GM21723 (cell line): Measurements from ENCODE around the gene METTL16.

Experiments used
- ATAC-seq: cut with Tn5 transposase; IDR thresholded peaks from one replicate; pipeline ENCODE4 v1.9.1; 2021; ENCODE audit warnings: mild to moderate bottlenecking, moderate library complexity; ENCODE audit not compliant: unreplicated experiment

The METTL16 gene

GRCh38 chr17:2385240-2386210 is 126.2 kb downstream of the METTL16 start:
- no peak for ATAC-seq

GRCh38 chr17:2384439-2385127 is 127.1 kb downstream of the METTL16 start:
- ATAC-seq, result no peak

- ATAC-seq, result no peak
Observed at GRCh38 chr17:2383628-2384167, 128.0 kb downstream of the METTL16 start.

- ATAC-seq, result no peak
Observed at GRCh38 chr17:2380950-2381649, 130.6 kb downstream of the METTL16 start.

GRCh38 chr17:2380226-2380922 is 131.3 kb downstream of the METTL16 start:
- no peak for ATAC-seq

GRCh38 chr17:2379489-2380225 is 132.0 kb downstream of the METTL16 start:
- no peak for ATAC-seq

- no peak for ATAC-seq
Observed at GRCh38 chr17:2378905-2379304, 132.8 kb downstream of the METTL16 start.

- no peak for ATAC-seq
Observed at GRCh38 chr17:2377659-2378058, 134.0 kb downstream of the METTL16 start.

GRCh38 chr17:2376107-2376506 is 135.6 kb downstream of the METTL16 start:
- no peak for ATAC-seq

GRCh38 chr17:2375406-2375805 is 136.3 kb downstream of the METTL16 start:
- no peak for ATAC-seq

GRCh38 chr17:2374549-2375285 is 137.0 kb downstream of the METTL16 start:
- ATAC-seq, result no peak

- ATAC-seq, result no peak
Observed at GRCh38 chr17:2373179-2373578, 138.5 kb downstream of the METTL16 start.

- ATAC-seq, result no peak
Observed at GRCh38 chr17:2372681-2373080, 139.0 kb downstream of the METTL16 start.

- no peak for ATAC-seq
Observed at GRCh38 chr17:2372180-2372579, 139.5 kb downstream of the METTL16 start.

GRCh38 chr17:2371183-2372130 is 140.2 kb downstream of the METTL16 start:
- ATAC-seq, result no peak

- no peak for ATAC-seq
Observed at GRCh38 chr17:2370211-2370589, 141.5 kb downstream of the METTL16 start.

- ATAC-seq, result no peak
Observed at GRCh38 chr17:2369551-2370210, 142.0 kb downstream of the METTL16 start.

- no peak for ATAC-seq
Observed at GRCh38 chr17:2369039-2369438, 142.6 kb downstream of the METTL16 start.
